ENCODE results near the gene EPHA6.

Gene EPHA6

GRCh38 chr3:97694876-97695275, 880.5 kb downstream of the EPHA6 start:
- no peak for TF ChIP-seq CTCF (IDR thresholded peaks at IDR 0.05; ENCODE audit: low read depth, low read length)
- no peaks in the 10 kb centered on the region for H3K27me3 ChIP-seq (ENCODE audit: insufficient read depth, low read depth, severe bottlenecking)
- no peak for DNase-seq
- no peak overlapping the region for H3K4me3 ChIP-seq (ENCODE audit: low read depth, low read length)
- H3K27ac ChIP-seq, result no peak overlapping the region
- no peaks in the 10 kb centered on the region for H3K36me3 ChIP-seq
- no peaks in the 10 kb centered on the region for H3K9me3 ChIP-seq (ENCODE audit: severe bottlenecking)

- TF ChIP-seq CTCF (IDR thresholded peaks at IDR 0.05; ENCODE audit: low read depth, low read length), result no peak
- Histone ChIP-seq H3K4me3 (ENCODE audit: low read depth, low read length) (no peak overlapping the region), H3K27me3 (ENCODE audit: insufficient read depth, low read depth, severe bottlenecking) (no peaks in the 10 kb centered on the region), H3K36me3 (no peaks in the 10 kb centered on the region), H3K9me3 (ENCODE audit: severe bottlenecking) (no peaks in the 10 kb centered on the region), H3K27ac (no peak overlapping the region)
- DNase-seq, result no peak
Measured at GRCh38 chr3:97698691-97699090, 884.3 kb downstream of the EPHA6 start.

GRCh38 chr3:97699889-97700288, 885.5 kb downstream of the EPHA6 start:
- Histone ChIP-seq H3K4me3 (ENCODE audit: low read depth, low read length) (no peak overlapping the region), H3K27ac (no peak overlapping the region), H3K27me3 (ENCODE audit: insufficient read depth, low read depth, severe bottlenecking) (no peaks in the 10 kb centered on the region), H3K9me3 (ENCODE audit: severe bottlenecking) (no peaks in the 10 kb centered on the region), H3K36me3 (no peaks in the 10 kb centered on the region)
- no peak for TF ChIP-seq CTCF (IDR thresholded peaks at IDR 0.05; ENCODE audit: low read depth, low read length)
- no peak for DNase-seq

GRCh38 chr3:97705764-97706163, 891.4 kb downstream of the EPHA6 start:
- TF ChIP-seq CTCF (IDR thresholded peaks at IDR 0.05; ENCODE audit: low read depth, low read length), result no peak
- H3K4me3 ChIP-seq (ENCODE audit: low read depth, low read length), result no peak overlapping the region
- no peaks in the 10 kb centered on the region for H3K9me3 ChIP-seq (ENCODE audit: severe bottlenecking)
- H3K27ac ChIP-seq, result no peak overlapping the region
- no peak for DNase-seq
- no peaks in the 10 kb centered on the region for H3K36me3 ChIP-seq
- H3K27me3 ChIP-seq (ENCODE audit: insufficient read depth, low read depth, severe bottlenecking), result no peaks in the 10 kb centered on the region

- Histone ChIP-seq H3K4me3 (ENCODE audit: low read depth, low read length) (no peak overlapping the region), H3K27me3 (ENCODE audit: insufficient read depth, low read depth, severe bottlenecking) (no peaks in the 10 kb centered on the region), H3K36me3 (no peaks in the 10 kb centered on the region), H3K9me3 (ENCODE audit: severe bottlenecking) (no peaks in the 10 kb centered on the region), H3K27ac (no peak overlapping the region)
- DNase-seq, result no peak
- TF ChIP-seq CTCF (IDR thresholded peaks at IDR 0.05; ENCODE audit: low read depth, low read length), result no peak
Measured at GRCh38 chr3:97706226-97706625, 891.8 kb downstream of the EPHA6 start.

- DNase-seq, result no peak
- H3K27me3 ChIP-seq (ENCODE audit: insufficient read depth, low read depth, severe bottlenecking), result no peaks in the 10 kb centered on the region
Measured at GRCh38 chr3:97711654-97712053, 897.3 kb downstream of the EPHA6 start.

More at GRCh38 chr3:97711654-97712053, 897.3 kb downstream of the EPHA6 start:
- Histone ChIP-seq H3K27ac (no peak overlapping the region), H3K4me3 (ENCODE audit: low read depth, low read length) (no peak overlapping the region), H3K9me3 (ENCODE audit: severe bottlenecking) (no peaks in the 10 kb centered on the region), H3K36me3 (no peaks in the 10 kb centered on the region)
- no peak for TF ChIP-seq CTCF (IDR thresholded peaks at IDR 0.05; ENCODE audit: low read depth, low read length)

All from WERI-Rb-1 (cell line).